Astrocyte (in vitro differentiated cells and primary cell): ENCODE results near the gene PFDN1.

Source experiments
- CTCF ChIP-seq: IDR thresholded peaks from 2 replicates; pipeline ENCODE4 v1.5.1; 2011; ENCODE audit warnings: low read depth, mild to moderate bottlenecking, inconsistent platforms, low read length, moderate library complexity; ENCODE audit not compliant: insufficient read depth
- EZH2 ChIP-seq: IDR thresholded peaks from 2 replicates; pipeline ENCODE4 v1.6.1; 2012; ENCODE audit warnings: mild to moderate bottlenecking, low read length, inconsistent platforms; ENCODE audit not compliant: insufficient read depth

DNA sequence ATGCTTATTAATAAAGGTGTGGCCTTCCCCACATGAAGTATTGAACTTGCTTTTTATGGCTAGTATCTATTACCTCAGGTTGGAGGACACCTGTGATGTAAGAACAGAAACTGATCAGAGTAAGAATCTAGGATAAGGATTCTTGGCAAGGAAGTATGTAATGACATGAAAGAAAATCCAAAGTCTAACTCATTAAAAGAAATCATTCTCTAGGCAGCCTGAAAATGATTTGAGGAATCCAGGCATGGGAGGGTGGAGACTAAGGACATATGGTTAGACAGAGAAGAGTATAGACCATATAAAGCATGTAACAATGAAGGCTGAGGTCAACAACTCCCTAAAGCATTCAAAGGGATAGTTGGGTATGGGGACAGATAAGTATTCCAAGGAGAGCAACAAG is 32.9 kb downstream of the PFDN1 start:
- no peak for TF ChIP-seq CTCF
- no peak for TF ChIP-seq EZH2
